ENCODE results near the gene HAPSTR1. TPM values are rescaled to one million over a fixed set of nuclear protein-coding genes. Genes with fewer than 3 reads are reported as not detected.

HAPSTR1 gene
- polyA plus RNA-seq, 1 of the 3 experiments (the other 2 are of a cell fraction), result 7.0 TPM

DNA sequence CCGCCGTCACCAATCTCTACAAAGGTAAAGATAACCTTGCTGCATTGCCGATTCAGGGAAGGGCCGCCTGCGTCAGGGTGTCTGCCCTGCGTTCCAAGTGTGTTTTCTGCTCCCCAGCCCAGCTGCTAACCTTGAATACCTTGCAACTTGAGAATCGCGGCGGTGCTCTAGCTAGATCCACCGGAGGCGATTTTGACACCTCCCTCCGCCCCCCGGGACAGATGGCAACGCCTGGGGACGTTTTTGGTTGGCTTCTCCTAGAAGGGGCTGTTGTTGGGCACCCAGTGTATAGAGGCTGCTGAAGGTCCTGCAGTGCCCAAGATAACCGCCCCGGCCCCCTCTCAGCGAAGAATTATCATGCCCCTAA, 1.5 kb downstream of the HAPSTR1 start:
- H3K4me1 ChIP-seq (ENCODE audit: control insufficient read depth in 1 of 2, insufficient read depth in 2 of 2, low read depth in 1 of 2, low read length in 1 of 2), result peaks cover 11 to 21% of the 10 kb centered on the region in 2 experiments; a peak in 2 of 4 replicates
- no peaks in the 10 kb centered on the region for H3K27me3 ChIP-seq (ENCODE audit: insufficient read depth)
- H3F3A ChIP-seq (replicated peaks; ENCODE audit: insufficient read depth), result no peaks in the 10 kb centered on the region
- ChIA-PET POLR2A (interaction anchor here (1.0 to 2.2 kb wide), 2 partner anchors 9 to 31 kb away, joined by 3 to 9 read pairs; no protein-coding TSS in a partner anchor), CTCF (interaction anchor here (0.8 to 1.5 kb wide), 7 partner anchors 26 to 427 kb away, joined by 3 to 5 read pairs (median 3); no protein-coding TSS in a partner anchor)
- H3K4me2 ChIP-seq, result peak overlapping the region; percentile 81
- peaks cover 64% of the 10 kb centered on the region for H3K79me2 ChIP-seq (ENCODE audit: insufficient read depth)
- peaks cover 33 to 48% of the 10 kb centered on the region in 2 experiments for H3K36me3 ChIP-seq (replicated peaks in 1 of 2; ENCODE audit: control insufficient read depth in 1 of 2, insufficient read depth in 2 of 2, low read length in 1 of 2)
- peaks cover 54% of the 10 kb centered on the region for H4K20me1 ChIP-seq (ENCODE audit: insufficient read depth)
- H3K9ac ChIP-seq, result peak overlapping the region; percentile 93
- DNase-seq, result peak; percentile 20
- H3K9me3 ChIP-seq, result no peaks in the 10 kb centered on the region
- no peak overlapping the region for H2AFZ ChIP-seq (ENCODE audit: low read depth)
- H3K9me2 ChIP-seq, result no peaks in the 10 kb centered on the region
- no peak for TF ChIP-seq GATA2 (CRISPR knock-in tag; IDR thresholded peaks at IDR 0.05)
- TF ChIP-seq, protein P1, sequence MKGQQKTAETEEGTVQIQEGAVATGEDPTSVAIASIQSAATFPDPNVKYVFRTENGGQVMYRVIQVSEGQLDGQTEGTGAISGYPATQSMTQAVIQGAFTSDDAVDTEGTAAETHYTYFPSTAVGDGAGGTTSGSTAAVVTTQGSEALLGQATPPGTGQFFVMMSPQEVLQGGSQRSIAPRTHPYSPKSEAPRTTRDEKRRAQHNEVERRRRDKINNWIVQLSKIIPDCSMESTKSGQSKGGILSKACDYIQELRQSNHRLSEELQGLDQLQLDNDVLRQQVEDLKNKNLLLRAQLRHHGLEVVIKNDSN (IDR thresholded peaks at IDR 0.05; ENCODE audit: borderline replicate concordance, low read depth), result no peak
- TF ChIP-seq NFIC (IDR thresholded peaks at IDR 0.05; ENCODE audit: borderline replicate concordance), result no peak
- no peak for TF ChIP-seq GABPA (IDR thresholded peaks at IDR 0.05; ENCODE audit: low read depth)
- TF ChIP-seq, protein P2, sequence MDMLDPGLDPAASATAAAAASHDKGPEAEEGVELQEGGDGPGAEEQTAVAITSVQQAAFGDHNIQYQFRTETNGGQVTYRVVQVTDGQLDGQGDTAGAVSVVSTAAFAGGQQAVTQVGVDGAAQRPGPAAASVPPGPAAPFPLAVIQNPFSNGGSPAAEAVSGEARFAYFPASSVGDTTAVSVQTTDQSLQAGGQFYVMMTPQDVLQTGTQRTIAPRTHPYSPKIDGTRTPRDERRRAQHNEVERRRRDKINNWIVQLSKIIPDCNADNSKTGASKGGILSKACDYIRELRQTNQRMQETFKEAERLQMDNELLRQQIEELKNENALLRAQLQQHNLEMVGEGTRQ (IDR thresholded peaks at IDR 0.05; ENCODE audit: borderline replicate concordance, low read depth, low read length), result no peak
- no peak for TF ChIP-seq RXRA (IDR thresholded peaks at IDR 0.05; ENCODE audit: borderline replicate concordance, low read depth)
- TF ChIP-seq TAF1 (IDR thresholded peaks at IDR 0.05; ENCODE audit: borderline replicate concordance, low read depth, low read length), result no peak
- TF ChIP-seq, protein P3, sequence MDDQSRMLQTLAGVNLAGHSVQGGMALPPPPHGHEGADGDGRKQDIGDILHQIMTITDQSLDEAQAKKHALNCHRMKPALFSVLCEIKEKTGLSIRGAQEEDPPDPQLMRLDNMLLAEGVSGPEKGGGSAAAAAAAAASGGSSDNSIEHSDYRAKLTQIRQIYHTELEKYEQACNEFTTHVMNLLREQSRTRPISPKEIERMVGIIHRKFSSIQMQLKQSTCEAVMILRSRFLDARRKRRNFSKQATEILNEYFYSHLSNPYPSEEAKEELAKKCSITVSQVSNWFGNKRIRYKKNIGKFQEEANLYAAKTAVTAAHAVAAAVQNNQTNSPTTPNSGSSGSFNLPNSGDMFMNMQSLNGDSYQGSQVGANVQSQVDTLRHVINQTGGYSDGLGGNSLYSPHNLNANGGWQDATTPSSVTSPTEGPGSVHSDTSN (IDR thresholded peaks at IDR 0.05), result no peak
- TF ChIP-seq TEAD4 (IDR thresholded peaks at IDR 0.05; ENCODE audit: borderline replicate concordance, insufficient read depth), result no peak
- TF ChIP-seq CHD2 (IDR thresholded peaks at IDR 0.05; ENCODE audit: low read length, partially characterized antibody), result no peak
- TF ChIP-seq POLR2AphosphoS5 (IDR thresholded peaks at IDR 0.05; ENCODE audit: low read depth, low read length), result no peak
- peak overlapping the region; percentile 93 to 98 for H3K4me3 ChIP-seq (ENCODE audit: low read depth in 2 of 2, low read length in 1 of 2)
- under 1% methylated on average over 18 of the region's 18 CpGs for WGBS (ENCODE audit: low lambda C conversion rate)
- peak overlapping the region; percentile 76 to 90 for H3K27ac ChIP-seq (ENCODE audit: low read depth in 2 of 2, low read length in 1 of 2)

DNA sequence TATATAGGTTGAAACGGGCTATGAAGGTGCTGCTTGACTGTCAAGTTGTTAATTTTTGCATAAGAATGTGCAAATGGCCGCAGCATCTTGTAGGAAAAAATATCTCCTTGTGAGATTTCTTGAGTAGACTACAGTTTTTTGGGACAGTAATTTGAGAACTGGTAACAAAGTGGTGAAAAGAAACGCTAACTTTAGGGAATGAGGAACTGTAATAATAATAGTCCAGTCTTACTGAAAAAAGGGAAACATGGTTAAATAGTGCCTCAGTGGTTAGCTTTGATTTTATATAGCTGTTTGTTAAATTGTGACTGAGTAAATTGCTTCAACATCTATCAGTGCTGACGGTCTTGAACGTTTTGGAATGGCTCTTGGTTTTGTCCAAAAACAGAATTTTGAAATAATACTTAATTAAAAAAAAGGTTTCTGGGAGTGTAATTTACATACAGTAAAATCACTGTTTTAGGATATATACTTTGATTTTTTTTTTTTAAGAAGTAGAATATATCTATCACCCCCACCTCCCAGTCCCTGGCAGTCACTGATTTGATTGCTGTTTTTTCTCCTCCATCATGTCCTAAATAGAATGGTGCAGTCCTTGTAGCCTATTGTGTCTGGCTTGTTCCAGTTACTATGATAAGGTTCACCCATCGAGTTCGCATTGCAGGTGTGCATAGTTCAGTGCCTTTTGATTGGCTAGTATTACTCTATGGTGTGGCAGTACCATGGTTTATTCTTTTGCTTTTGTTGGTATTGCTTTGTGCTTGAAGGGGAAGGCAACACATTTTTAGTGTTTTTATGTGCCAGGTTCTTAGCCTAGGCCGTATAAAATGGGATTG, 2.8 kb downstream of the HAPSTR1 start:
- POLR2A ChIA-PET, result interaction anchor here (0.7 kb wide), 1 partner anchor 970 kb away, joined by 6 read pairs; no protein-coding TSS in a partner anchor
- no peak for DNase-seq
- Histone ChIP-seq H3K4me3 (ENCODE audit: low read depth in 2 of 2, low read length in 1 of 2) (peak overlapping the region; percentile 93 to 98), H3K36me3 (replicated peaks in 1 of 2; ENCODE audit: control insufficient read depth in 1 of 2, insufficient read depth in 2 of 2, low read length in 1 of 2) (peaks cover 33 to 56% of the 10 kb centered on the region in 2 experiments), H3F3A (replicated peaks; ENCODE audit: insufficient read depth) (no peaks in the 10 kb centered on the region), H3K4me2 (peak overlapping the region; percentile 81), H4K20me1 (ENCODE audit: insufficient read depth) (peaks cover 67% of the 10 kb centered on the region), H3K79me2 (ENCODE audit: insufficient read depth) (peaks cover 77% of the 10 kb centered on the region), H2AFZ (ENCODE audit: low read depth) (no peak overlapping the region), H3K9me3 (no peaks in the 10 kb centered on the region), H3K4me1 (ENCODE audit: control insufficient read depth in 1 of 2, insufficient read depth in 2 of 2, low read depth in 1 of 2, low read length in 1 of 2) (peaks cover 21% of the 10 kb centered on the region in 2 experiments; a peak in 3 of 4 replicates), H3K27me3 (ENCODE audit: insufficient read depth) (no peaks in the 10 kb centered on the region), H3K9me2 (no peaks in the 10 kb centered on the region), H3K27ac (ENCODE audit: low read depth in 2 of 2, low read length in 1 of 2) (peak overlapping the region in 1 of 2 experiments; percentile 76; a peak in 1 of 4 replicates), H3K9ac (peak overlapping the region; percentile 93)
- 38% methylated on average over 8 of the region's 8 CpGs for WGBS (ENCODE audit: low lambda C conversion rate)
- CTCF ChIA-PET, result interaction anchor here (1.0 kb wide), 1 partner anchor 40 kb away, joined by 3 read pairs; no protein-coding TSS in a partner anchor
- TF ChIP-seq EZH2phosphoT487 (IDR thresholded peaks at IDR 0.05; ENCODE audit: borderline replicate concordance, low read depth), result no peak
- TF ChIP-seq NFIC (IDR thresholded peaks at IDR 0.05; ENCODE audit: borderline replicate concordance), result no peak
- no peak for TF ChIP-seq RXRA (IDR thresholded peaks at IDR 0.05; ENCODE audit: borderline replicate concordance, low read depth)
- no peak for TF ChIP-seq JUND (IDR thresholded peaks at IDR 0.05)
- TF ChIP-seq, protein P4, sequence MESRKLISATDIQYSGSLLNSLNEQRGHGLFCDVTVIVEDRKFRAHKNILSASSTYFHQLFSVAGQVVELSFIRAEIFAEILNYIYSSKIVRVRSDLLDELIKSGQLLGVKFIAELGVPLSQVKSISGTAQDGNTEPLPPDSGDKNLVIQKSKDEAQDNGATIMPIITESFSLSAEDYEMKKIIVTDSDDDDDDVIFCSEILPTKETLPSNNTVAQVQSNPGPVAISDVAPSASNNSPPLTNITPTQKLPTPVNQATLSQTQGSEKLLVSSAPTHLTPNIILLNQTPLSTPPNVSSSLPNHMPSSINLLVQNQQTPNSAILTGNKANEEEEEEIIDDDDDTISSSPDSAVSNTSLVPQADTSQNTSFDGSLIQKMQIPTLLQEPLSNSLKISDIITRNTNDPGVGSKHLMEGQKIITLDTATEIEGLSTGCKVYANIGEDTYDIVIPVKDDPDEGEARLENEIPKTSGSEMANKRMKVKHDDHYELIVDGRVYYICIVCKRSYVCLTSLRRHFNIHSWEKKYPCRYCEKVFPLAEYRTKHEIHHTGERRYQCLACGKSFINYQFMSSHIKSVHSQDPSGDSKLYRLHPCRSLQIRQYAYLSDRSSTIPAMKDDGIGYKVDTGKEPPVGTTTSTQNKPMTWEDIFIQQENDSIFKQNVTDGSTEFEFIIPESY (IDR thresholded peaks at IDR 0.05; ENCODE audit: borderline replicate concordance, low read depth), result no peak
- TF ChIP-seq, protein P3 (IDR thresholded peaks at IDR 0.05), result no peak
- TF ChIP-seq RCOR1 (IDR thresholded peaks at IDR 0.05; ENCODE audit: low read length), result no peak
